Cardiac muscle cell (in vitro differentiated cells and primary cell): ENCODE results near the gene TRPM6. TPM values are rescaled to one million over a fixed set of nuclear protein-coding genes. Genes with fewer than 3 reads are reported as not detected.

ENCODE experiments used
- DNase-seq, 2 donors: peaks; one replicate each; pipeline versions ENCODE4 v3.0.0 to v3.0.0-alpha.2; 2010 to 2017; ENCODE audit warnings: low read depth in 1 of 2, low spot score in 1 of 2
- H3K27ac ChIP-seq: fragments of 200-600 bp; sonication (generic); 2 replicates; pipeline ENCODE4 v1.5.1; 2016
- H3K27me3 ChIP-seq: fragments of 200-600 bp; sonication (generic); 2 replicates; pipeline ENCODE4 v1.6.0; 2016; ENCODE audit warnings: control low read depth
- H3K36me3 ChIP-seq: fragments of 200-600 bp; sonication (generic); 2 replicates; pipeline ENCODE4 v1.5.1; 2016; ENCODE audit warnings: control low read depth
- H3K4me1 ChIP-seq: fragments of 200-600 bp; sonication (generic); 2 replicates; pipeline ENCODE4 v1.8.1; 2017; ENCODE audit warnings: low read depth, mild to moderate bottlenecking, mixed run types
- H3K4me3 ChIP-seq: fragments of 200-600 bp; sonication (generic); 2 replicates; pipeline ENCODE4 v1.5.1; 2016; ENCODE audit warnings: mild to moderate bottlenecking
- H3K9me3 ChIP-seq: fragments of 200-600 bp; sonication (generic); 2 replicates; pipeline ENCODE4 v1.5.1; 2017; ENCODE audit warnings: low read depth, mild to moderate bottlenecking, control low read depth
- polyA plus RNA-seq: library from polyadenylated mRNA; unstranded; fragments of >200 nt; fragmentation: Nextera tagmentation; extraction: Ambion mirVana; gene quantifications from 2 replicates; pipeline ENCODE4 v1.2.1, GENCODE V29; 2016
- total RNA-seq: library from RNA; depleted of rRNA; stranded (reverse); fragments of >200 nt; gene quantifications from 2 replicates; pipeline ENCODE4 v1.2.3, GENCODE V29; 2016
- TF ChIP-seq, protein P1 (sequence below): IDR thresholded peaks from 2 replicates; pipeline ENCODE4 v1.5.1; 2012; ENCODE audit warnings: low read depth, mild to moderate bottlenecking, low read length

TRPM6 gene
- total and polyA plus RNA-seq, 2 experiments from 2014 or later: 0.06 TPM; not detected in 1

DNA sequence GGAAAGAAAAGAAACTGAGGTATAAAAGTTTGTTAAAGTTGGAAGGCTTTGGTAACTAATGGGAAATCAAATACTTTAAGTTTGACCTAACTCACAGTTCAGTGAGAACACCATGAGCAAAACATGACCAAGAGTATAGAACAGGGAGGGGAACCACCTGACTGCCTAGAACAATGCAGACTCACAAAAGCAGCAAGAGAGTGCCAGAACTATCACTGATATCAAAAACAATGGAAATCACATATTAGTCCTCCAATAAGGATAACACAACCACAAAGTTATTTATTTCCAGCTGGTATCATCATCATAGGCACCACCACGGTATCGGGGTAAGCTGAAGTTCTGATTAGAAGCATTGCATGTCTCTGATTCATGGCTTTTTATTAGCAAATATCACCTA lies 77.5 kb downstream of the TRPM6 start:
- no peaks in the 10 kb centered on the region for H3K9me3 ChIP-seq
- H3K4me1 ChIP-seq: no peaks in the 10 kb centered on the region
- H3K4me3 ChIP-seq: no peak overlapping the region
- TF ChIP-seq, protein P1, sequence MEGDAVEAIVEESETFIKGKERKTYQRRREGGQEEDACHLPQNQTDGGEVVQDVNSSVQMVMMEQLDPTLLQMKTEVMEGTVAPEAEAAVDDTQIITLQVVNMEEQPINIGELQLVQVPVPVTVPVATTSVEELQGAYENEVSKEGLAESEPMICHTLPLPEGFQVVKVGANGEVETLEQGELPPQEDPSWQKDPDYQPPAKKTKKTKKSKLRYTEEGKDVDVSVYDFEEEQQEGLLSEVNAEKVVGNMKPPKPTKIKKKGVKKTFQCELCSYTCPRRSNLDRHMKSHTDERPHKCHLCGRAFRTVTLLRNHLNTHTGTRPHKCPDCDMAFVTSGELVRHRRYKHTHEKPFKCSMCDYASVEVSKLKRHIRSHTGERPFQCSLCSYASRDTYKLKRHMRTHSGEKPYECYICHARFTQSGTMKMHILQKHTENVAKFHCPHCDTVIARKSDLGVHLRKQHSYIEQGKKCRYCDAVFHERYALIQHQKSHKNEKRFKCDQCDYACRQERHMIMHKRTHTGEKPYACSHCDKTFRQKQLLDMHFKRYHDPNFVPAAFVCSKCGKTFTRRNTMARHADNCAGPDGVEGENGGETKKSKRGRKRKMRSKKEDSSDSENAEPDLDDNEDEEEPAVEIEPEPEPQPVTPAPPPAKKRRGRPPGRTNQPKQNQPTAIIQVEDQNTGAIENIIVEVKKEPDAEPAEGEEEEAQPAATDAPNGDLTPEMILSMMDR: no peak
- H3K27ac ChIP-seq: no peak overlapping the region
- no peaks in the 10 kb centered on the region for H3K27me3 ChIP-seq
- DNase-seq: no peak
- no peaks in the 10 kb centered on the region for H3K36me3 ChIP-seq

GRCh38 chr9:74804018-74804385 lies 83.7 kb downstream of the TRPM6 start:
- H3K27me3 ChIP-seq: no peaks in the 10 kb centered on the region
- TF ChIP-seq, protein P1: no peak

DNA sequence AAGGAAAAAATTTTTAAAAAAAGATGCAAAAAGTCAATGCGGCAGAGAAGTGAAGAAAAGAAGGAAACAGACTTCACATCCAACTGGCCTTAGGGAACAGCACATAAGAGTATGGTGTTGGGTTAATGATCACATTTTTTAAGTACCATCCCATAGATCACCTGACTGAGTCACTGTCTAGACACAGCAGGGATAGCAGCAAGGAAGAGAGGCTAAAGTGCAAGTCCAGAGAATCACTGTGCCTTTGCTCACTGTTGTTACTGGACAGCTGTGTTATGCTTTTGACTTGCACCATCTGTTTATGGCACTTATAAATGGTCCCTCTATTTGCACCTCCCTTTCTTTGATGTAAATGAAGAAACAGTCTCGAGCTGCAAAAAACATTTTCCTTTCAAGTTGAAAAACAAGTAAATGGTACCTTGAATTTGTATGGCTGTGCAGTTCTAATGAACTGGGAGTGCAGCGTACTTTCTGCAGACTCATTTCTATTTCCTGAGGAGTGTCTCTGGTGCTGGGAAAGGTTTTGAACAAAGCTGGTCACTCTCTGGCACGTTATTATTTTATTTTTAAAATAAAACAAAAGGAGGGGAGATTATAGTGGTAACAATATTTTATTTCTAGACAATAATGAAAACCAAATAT lies 84.2 kb downstream of the TRPM6 start:
- Histone ChIP-seq H3K36me3 (no peaks in the 10 kb centered on the region), H3K27me3 (no peaks in the 10 kb centered on the region), H3K27ac (no peak overlapping the region), H3K4me3 (no peak overlapping the region), H3K9me3 (no peaks in the 10 kb centered on the region), H3K4me1 (no peaks in the 10 kb centered on the region)
- TF ChIP-seq, protein P1: no peak
- no peak for DNase-seq

More at GRCh38 chr9:74804018-74804385, 83.7 kb downstream of the TRPM6 start:
- Histone ChIP-seq H3K9me3 (no peaks in the 10 kb centered on the region), H3K36me3 (no peaks in the 10 kb centered on the region), H3K4me3 (no peak overlapping the region), H3K27ac (no peak overlapping the region), H3K4me1 (no peaks in the 10 kb centered on the region)
- DNase-seq: no peak

- Histone ChIP-seq H3K36me3 (no peaks in the 10 kb centered on the region), H3K9me3 (no peaks in the 10 kb centered on the region), H3K27ac (no peak overlapping the region), H3K4me1 (no peaks in the 10 kb centered on the region), H3K4me3 (no peak overlapping the region), H3K27me3 (no peaks in the 10 kb centered on the region)
- DNase-seq: no peak
- TF ChIP-seq, protein P1: no peak
These were observed 87.5 kb downstream of the TRPM6 start for GRCh38 chr9:74800226-74800625.

- TF ChIP-seq, protein P1: no peak
- H3K36me3 ChIP-seq: no peaks in the 10 kb centered on the region
- H3K4me1 ChIP-seq: no peaks in the 10 kb centered on the region
- no peaks in the 10 kb centered on the region for H3K9me3 ChIP-seq
- no peak overlapping the region for H3K4me3 ChIP-seq
- no peaks in the 10 kb centered on the region for H3K27me3 ChIP-seq
- H3K27ac ChIP-seq: no peak overlapping the region
- no peak for DNase-seq
These were observed 91.9 kb downstream of the TRPM6 start for GRCh38 chr9:74795803-74796202.
